ENCODE measurements around the gene KAZALD1. TPM values are rescaled to one million over a fixed set of nuclear protein-coding genes. Genes with fewer than 3 reads are reported as not detected.

Gene KAZALD1
- total RNA-seq, 2 donors from 2014 or later: 7.0 to 7.5 TPM

DNA sequence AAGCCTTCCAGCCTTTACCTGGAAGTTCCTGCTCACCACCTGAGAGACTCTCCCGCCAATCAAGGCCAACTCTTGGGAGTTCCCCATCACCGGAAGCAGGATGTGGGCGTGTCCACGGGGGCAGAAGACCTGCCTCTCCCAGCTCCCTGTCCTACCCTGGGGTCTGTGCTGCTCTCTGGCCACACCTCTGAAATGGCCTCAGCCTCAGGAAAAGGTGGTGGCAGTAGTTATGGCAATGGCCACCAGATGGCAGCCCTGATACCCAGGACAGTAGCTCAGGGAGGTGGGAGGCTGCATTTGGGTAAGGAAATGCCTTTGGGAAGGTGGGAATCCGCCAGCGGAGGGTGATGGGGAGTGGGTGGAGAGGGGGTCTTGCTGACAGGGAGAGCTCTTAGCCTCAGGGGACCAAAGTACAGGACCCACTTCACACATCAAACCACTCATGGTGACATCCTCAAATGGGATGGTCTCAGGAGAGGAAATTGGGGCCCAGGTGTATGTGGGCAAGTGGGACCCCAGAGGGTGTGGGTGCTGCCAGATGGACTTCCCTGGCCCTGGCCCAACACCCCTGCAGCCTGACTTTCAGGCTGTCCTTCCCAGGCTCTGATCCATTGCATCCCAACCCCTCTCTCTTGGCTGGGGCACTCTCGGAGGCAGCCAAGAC lies 33.9 kb downstream of the KAZALD1 start:
- Histone ChIP-seq H3K4me1 (no peaks in the 10 kb centered on the region), H3K27ac (no peak overlapping the region), H3K4me3 (no peak overlapping the region), H3K36me3 (no peaks in the 10 kb centered on the region), H3K9me3 (no peaks in the 10 kb centered on the region), H3K27me3 (peaks cover 0 to 12% of the 10 kb centered on the region in 2 donors)
- peak; percentile 64 for DNase-seq (ENCODE audit: low spot score)
- peak in 1 of 2 donors; percentile 83 for TF ChIP-seq CTCF (IDR thresholded peaks at IDR 0.05)

DNA sequence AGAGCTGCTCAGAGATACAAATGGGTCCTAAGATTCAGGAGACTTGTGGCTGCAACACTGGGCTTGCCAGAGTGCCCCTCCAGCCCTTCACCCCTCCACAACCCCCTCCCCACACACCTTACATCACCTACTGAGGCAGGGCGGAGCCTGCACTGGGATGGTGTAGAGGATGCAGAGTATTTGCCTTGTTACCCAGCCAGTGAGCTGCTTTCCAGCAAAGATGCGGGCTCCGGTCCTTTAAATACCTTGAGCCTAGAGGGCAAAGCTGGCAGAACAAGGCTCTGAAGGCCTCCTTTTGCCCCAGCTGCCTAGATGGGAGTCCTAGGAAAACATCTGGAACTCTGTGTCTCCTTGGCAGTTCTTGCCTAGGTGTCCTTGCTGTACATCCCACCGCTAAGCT lies 34.6 kb downstream of the KAZALD1 start:
- peaks cover 0 to 12% of the 10 kb centered on the region in 2 donors for H3K27me3 ChIP-seq
- no peak for DNase-seq (ENCODE audit: low spot score)

DNA sequence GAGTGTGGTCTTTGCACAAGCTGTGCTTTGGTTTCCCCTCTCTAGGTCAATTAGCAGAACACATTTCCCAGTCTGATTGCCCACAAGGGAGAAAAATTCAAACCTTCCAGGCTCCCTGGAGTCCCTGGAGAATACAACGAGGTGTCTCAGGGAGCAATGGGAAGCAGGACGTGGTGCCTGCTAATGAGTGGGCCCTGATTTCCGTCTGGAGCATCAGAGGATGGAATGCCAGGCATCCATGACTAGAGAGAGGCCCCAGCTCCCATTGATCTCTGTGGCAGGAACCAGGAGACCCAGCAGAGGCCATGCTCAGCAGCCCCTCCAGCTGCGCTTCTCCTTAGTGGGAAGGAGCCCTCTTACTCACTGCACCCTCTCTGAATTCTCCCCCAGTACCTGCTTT lies 36.1 kb downstream of the KAZALD1 start:
- H3K9me3 ChIP-seq: no peaks in the 10 kb centered on the region
- H3K27ac ChIP-seq: no peak overlapping the region
- H3K4me3 ChIP-seq: no peak overlapping the region
- no peak for TF ChIP-seq CTCF (IDR thresholded peaks at IDR 0.05)
- DNase-seq (ENCODE audit: low spot score): no peak
- no peaks in the 10 kb centered on the region for H3K36me3 ChIP-seq
- H3K4me1 ChIP-seq: no peaks in the 10 kb centered on the region
- peaks cover 0 to 10% of the 10 kb centered on the region in 2 donors for H3K27me3 ChIP-seq

More for the DNA sequence above, 34.6 kb downstream of the KAZALD1 start:
- TF ChIP-seq CTCF (IDR thresholded peaks at IDR 0.05): no peak
- H3K27ac ChIP-seq: no peak overlapping the region
- H3K9me3 ChIP-seq: no peaks in the 10 kb centered on the region
- H3K4me1 ChIP-seq: no peaks in the 10 kb centered on the region
- no peaks in the 10 kb centered on the region for H3K36me3 ChIP-seq
- no peak overlapping the region for H3K4me3 ChIP-seq

DNA sequence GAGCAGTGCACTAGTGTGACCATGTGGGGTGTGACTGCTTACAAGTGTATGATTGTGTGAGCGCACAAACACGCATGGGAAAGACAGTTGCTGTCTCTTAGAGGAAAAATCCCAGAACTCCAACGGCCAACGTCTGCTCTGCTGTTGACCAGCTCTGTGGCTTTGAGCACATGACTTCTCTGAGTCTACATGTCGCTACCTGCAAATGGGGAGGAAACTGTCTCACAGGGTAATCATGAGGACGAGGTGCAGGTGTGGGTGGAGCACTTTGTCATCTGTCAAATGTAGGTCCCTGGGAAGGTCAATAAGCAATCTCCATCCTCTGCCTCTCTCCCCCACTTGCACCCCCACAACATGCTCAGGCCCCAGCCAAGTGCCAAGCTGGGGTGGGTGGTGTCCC lies 38.1 kb downstream of the KAZALD1 start:
- Histone ChIP-seq H3K27me3 (peaks cover 0 to 4% of the 10 kb centered on the region in 2 donors), H3K9me3 (no peaks in the 10 kb centered on the region), H3K4me3 (no peak overlapping the region), H3K4me1 (no peaks in the 10 kb centered on the region), H3K27ac (no peak overlapping the region), H3K36me3 (no peaks in the 10 kb centered on the region)
- TF ChIP-seq CTCF (IDR thresholded peaks at IDR 0.05): no peak
- no peak for DNase-seq (ENCODE audit: low spot score)

DNA sequence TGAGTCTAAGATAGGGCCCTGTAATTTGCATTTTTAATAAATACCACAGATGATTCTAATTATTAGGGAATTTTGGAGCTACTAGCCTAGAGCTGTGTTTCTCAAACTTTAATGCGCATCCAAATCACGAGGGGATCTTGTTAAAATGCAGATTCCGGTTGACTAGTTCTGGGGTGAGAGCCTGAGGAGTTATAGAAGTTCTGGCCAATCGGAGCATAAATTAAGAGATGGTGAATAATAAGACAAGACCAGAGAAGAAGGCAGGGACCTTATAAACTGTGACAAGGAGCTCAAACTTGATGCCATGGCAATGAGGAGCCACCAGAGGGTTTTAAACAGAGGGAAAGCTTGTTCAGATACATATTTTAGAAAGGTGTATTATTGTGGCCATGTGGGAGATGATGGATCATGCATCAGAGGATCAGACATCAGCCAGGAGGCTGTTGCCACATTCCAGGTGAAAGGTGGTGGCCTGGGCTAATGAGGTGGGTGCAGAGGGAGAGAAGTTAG lies 39.6 kb downstream of the KAZALD1 start:
- TF ChIP-seq CTCF (IDR thresholded peaks at IDR 0.05): no peak
- no peak for DNase-seq (ENCODE audit: low spot score)

GRCh38 chr10:101103430-101103829 lies 41.6 kb downstream of the KAZALD1 start:
- no peak for DNase-seq (ENCODE audit: low spot score)
- TF ChIP-seq CTCF (IDR thresholded peaks at IDR 0.05): no peak
- Histone ChIP-seq H3K27me3 (peaks cover 0 to 4% of the 10 kb centered on the region in 2 donors), H3K27ac (no peak overlapping the region), H3K9me3 (no peaks in the 10 kb centered on the region), H3K4me3 (no peak overlapping the region), H3K4me1 (no peaks in the 10 kb centered on the region), H3K36me3 (no peaks in the 10 kb centered on the region)

More for the DNA sequence above, 39.6 kb downstream of the KAZALD1 start:
- peaks cover 0 to 4% of the 10 kb centered on the region in 2 donors for H3K27me3 ChIP-seq
- no peaks in the 10 kb centered on the region for H3K9me3 ChIP-seq
- H3K27ac ChIP-seq: no peak overlapping the region
- H3K36me3 ChIP-seq: no peaks in the 10 kb centered on the region
- no peaks in the 10 kb centered on the region for H3K4me1 ChIP-seq
- H3K4me3 ChIP-seq: no peak overlapping the region

Data from right atrium auricular region (tissue), 2 donors.